GOT3 (cell line): ENCODE data around the gene EXOC4.
"Not testable (repeated sequence)": the region's sequence is repeated elsewhere in the genome, so short reads cannot be mapped to it uniquely, and the experiment has no call there.

Source experiments
- DNase-seq: peaks from one replicate; lab custom pipeline; 2025; ENCODE audit warnings: mixed read lengths; lab: John Stamatoyannopoulos, UW

EXOC4 gene

GRCh38 chr7:134077560-134077959 is 824.7 kb downstream of the EXOC4 start:
- not testable (repeated sequence) for DNase-seq

DNA sequence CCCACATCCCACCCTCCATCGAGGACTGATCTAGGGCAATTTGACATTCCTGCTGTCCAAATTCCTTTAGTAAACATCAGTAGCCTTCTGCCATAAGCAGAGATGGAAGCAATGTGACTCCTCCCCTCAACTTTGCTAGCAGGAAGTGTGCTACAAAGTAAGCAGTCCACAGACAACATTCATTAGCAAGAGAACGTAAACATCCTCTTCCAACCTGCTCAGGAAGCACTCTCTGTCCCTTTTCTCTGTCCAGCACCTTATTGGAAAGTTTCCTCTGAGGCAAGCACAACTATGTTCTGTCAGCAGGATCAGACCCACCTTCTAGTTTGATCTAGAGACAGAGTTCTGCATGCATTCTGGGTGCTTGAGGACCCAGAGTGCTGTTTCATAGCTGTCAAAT is 826.1 kb downstream of the EXOC4 start:
- no peak for DNase-seq

DNA sequence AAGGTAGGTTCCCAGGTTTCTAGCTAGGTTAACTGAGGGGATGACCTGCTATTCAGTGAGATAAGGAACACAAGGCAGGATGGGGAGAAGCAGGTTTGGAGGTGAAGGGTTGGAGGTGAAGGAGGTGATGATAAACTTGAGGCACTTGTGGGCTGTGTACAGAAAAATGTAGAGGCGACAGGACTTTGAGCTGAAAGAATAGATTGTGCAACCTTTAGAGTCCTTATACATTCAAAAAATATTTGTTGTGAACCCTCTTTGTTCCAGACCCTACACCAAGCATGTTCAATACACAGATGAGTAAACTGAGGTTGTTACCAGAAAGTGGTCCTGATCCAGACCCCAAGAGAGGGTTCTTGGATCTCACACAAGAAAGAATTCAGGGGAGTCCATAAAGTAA is 828.8 kb downstream of the EXOC4 start:
- no peak for DNase-seq

- DNase-seq, result no peak
Measured at GRCh38 chr7:134083766-134084487, 831.0 kb downstream of the EXOC4 start.

DNA sequence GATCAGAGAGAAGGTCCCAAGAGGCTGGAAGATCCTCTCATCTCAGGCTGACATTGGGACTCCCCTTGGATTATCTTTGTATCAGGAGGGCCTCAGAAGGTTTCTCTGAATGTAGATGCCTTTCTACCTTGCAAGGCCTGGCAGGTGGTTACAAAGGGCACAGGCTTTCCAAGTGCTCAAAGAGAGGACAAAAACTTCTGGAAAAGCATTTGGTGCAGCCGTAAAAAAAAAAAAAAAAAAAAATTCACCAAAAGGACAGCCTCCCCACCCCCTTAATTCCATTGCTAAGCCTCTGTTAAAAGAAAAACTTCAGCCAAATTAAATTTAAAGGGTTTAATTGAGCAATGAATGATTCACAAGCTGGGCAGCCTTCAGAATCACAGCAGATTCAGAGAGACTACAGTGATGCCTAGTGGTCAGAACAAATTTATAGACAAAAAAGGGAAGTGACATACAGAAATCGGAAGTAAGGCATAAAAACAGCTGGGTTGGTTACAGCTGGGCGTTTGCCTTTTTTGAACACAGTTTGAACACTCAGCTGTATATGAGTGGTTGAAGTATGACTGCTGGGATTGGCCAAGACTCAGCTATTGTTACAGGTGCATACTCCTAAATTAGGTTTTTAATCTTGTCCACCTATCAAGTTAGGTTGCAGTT is 831.7 kb downstream of the EXOC4 start:
- DNase-seq, result no peak

- DNase-seq, result no peak
Measured at GRCh38 chr7:134085311-134085710, 832.4 kb downstream of the EXOC4 start.

DNA sequence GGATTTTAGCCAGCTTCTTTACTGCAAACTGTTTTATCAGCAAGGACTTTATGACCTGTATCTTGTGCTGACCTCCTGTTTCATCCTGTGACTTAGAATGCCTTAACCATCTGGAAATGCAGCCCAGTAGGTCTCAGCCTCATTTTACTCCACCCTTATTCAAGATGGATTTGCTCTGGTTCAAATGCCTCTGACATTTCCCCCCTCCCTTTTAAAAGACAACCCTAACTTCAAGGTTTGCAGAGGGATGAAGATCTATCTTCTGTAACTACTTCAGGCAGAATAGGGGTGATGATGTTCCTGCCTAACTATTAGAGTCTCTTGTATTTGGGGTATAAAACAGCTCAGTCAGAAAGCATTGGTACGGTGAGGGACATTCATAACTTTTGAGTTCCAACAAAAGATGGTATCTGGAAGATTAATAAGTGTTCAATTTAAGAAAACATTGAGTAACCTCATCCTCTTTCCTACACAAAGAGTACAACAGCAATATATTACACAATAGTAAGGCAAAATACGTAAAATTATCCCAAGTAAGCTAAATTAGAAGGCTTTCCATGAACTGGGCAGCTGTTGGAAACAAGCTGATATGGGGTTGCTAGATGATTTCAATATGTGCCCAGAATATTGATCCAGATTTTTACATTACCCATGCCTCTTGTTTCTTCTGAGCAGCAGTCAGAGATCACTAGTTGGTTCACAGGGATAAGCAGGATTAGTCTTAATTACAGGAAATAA is 834.3 kb downstream of the EXOC4 start:
- DNase-seq, result no peak

- no peak for DNase-seq
Measured at GRCh38 chr7:134088199-134088598, 835.3 kb downstream of the EXOC4 start.

- no peak for DNase-seq
Measured at GRCh38 chr7:134089446-134089845, 836.6 kb downstream of the EXOC4 start.

DNA sequence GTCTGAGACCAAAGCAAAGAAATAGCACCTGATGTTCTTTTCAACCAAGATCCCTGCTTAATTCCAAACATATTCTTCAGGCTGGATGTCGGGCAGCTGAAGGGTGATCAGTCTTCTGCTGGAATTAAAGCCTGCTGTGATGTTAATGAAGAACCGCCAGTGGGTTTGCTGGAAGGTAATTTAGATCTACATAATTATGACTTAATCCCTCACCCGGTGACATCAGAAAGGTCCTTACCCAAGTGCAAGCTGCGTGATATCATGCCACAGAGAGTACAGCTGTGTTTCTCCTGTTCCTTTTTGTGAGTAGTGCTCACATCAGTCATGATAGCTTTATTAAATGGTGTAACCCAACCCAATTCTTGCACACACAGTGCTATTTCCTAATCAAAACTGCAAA is 845.2 kb downstream of the EXOC4 start:
- no peak for DNase-seq

DNA sequence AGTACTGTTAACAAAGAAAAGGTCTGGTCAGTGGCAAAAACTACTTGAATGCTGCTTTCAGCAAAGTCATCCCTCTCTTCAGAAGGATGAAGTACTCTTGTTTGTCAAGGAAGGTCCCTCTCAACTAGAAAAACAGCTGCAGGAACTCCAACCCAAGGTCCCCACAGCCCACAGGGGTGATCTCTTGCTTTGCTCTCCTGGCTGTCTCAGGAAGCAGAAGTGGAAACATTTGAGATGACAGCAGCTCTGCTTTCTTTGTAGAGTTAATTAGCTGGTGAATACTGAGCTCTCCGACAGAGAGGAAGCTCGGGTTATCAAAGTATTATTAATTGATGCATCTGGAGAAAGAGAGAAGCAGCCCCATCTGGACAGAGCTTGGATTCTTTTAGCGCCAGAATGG is 848.8 kb downstream of the EXOC4 start:
- no peak for DNase-seq

GRCh38 chr7:134104166-134104565 is 851.3 kb downstream of the EXOC4 start:
- no peak for DNase-seq

DNA sequence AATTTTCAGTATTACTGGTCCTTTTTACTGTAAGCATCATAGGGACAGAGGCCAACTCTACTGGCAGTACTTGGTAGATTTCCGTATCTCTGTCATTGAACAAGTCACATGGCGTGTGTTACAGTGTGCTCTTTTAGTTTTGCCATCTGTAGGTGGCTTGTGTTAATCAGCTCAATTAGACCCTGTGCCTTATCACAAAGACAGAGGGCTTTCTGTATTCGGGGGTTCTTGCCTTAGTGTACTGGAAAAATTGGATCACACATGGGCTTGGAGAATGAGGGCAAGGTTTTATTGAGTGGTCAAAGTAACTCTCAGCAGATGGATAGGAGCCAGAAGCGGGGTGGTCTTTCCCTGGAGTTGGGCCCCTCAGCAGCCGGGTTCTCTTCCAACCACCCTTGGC is 853.0 kb downstream of the EXOC4 start:
- DNase-seq, result no peak

GRCh38 chr7:134108802-134109201 is 855.9 kb downstream of the EXOC4 start:
- no peak for DNase-seq

- DNase-seq, result no peak
Measured at GRCh38 chr7:134113655-134114054, 860.8 kb downstream of the EXOC4 start.

- no peak for DNase-seq
Measured at GRCh38 chr7:134114992-134115391, 862.1 kb downstream of the EXOC4 start.
